Fibroblast of skin of left biceps (primary cell): ENCODE measurements around the gene PTPN18.
A peak's percentile ranks its signal among the peaks of the same experiment; 100 is the strongest.
"Not testable (repeated sequence)": the region's sequence is repeated elsewhere in the genome, so short reads cannot be mapped to it uniquely, and the experiment has no call there.

ENCODE experiments used
- DNase-seq, 2 experiments: peaks; one replicate each; pipeline ENCODE4 v3.0.0-alpha.2; 2013; ENCODE audit warnings: low read depth in 2 of 2

Gene PTPN18

GRCh38 chr2:130355578-130356431 is at the start of gene PTPN18:
TSS of gene PTPN18 (plus strand) at chr2:130356056. CDS start at chr2:130356108, 52 bp downstream.
- DNase-seq: peak in 1 of 2 experiments; percentile 49

- DNase-seq: no peak
These were observed 48.0 kb upstream of the PTPN18 start for GRCh38 chr2:130307850-130308249.

DNA sequence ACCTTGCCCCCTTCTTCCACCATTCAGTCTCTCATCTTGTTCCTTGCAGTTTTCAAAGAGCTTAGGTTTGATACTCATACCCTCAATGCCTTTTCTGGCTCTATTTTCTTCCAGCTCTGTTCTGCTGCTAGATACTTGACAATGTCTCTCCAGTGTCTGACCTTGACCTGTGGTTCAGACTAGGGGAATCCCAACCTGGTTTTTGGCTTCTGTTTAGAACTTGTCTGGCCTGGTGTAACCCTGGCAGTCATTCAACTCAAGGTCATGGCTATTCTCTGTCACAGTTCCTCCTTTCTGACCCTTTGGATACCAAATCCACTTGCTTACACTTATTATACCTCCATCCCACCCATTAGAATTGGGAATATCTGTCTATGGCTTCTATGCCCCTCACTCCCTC is 45.0 kb upstream of the PTPN18 start:
- DNase-seq: no peak

DNA sequence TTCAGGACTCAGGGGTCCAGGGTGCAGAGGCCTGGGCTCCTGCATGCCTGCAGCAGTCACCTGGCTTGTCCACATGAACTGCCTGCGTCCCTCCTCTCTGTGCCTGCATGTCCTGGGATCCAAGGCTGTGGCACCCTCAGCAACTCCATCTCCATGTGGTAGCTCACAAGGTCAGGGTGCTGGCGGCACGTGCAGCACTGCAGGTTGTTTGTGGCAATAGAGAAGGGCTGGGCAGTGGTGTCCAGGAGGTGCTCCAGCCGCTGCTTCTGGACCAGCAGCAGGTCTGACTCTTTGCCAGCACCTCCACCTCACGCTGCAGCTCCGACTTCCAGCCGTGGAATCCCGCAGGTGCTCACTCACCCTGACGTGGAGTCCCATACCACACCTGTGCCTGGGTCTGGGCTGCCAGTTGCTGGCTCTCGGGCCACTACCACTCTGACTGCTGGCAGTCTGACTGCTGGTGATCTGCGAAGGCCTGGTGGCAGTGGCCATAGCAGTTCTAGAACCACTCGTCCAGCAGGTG is 42.0 kb upstream of the PTPN18 start:
- DNase-seq: no peak

DNA sequence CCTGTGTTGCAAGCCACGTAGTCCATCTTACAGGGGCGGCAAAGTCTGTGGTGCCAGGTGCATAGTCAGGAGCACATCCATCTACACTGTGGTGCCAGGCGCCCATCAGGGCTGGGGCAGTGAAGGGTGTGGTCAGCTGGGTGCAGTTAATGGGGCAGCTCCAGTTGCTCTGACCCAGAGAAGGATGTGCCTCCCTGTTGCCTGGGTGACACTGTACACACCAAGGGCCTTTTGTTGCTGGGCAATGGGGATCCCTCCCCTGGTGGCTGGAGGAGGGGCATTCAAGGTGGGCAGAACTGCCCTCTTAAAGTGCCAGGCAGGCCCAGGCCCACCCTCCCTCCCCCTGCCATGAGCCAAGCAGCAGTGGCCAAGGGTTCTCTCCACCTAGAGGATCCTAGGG is 41.5 kb upstream of the PTPN18 start:
- DNase-seq: no peak

- no peak for DNase-seq
These were observed 39.3 kb upstream of the PTPN18 start for GRCh38 chr2:130316596-130316995.

GRCh38 chr2:130318906-130319305 is 37.0 kb upstream of the PTPN18 start:
- no peak for DNase-seq

- DNase-seq: no peak
These were observed 36.3 kb upstream of the PTPN18 start for GRCh38 chr2:130319536-130319935.

DNA sequence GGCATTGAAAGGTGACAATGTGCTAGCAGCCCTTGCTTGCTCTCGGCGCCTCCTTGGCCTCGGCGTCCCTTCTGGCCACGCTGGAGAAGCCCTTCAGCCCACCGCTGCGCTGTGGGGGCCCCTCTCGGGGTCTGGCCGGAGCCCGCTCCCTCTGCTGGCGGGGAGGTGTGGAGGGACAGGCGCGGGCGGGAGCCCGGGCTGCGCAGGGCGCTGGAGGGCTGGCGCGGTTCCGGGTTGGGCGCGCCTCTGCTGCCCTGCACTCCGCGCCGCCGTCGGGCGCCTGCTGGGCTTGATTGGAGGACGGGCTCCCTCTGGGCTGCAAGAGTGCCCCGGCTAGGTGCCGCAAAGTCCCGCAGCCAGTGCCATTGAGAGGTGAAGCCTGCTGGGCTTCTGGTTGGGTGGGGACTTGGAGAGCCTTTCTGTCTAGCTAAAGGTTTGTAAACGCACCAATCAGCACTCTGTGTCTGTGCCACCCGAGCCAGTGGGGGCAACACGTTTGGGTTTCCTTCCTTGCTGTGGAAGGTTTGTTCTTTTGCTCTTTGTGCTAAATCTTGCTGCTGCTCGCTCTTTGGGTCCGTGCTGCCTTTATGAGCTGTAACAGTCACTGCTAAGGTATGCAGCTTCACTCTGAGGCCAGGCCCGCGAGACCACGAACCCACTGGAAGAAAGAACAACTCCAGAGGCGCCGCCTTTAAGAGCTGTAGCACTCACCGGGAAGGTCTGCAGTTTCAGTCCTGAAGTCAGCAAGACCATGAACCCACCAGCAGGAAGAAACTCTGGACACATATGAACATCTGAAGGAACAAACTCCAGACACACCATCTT is 27.9 kb upstream of the PTPN18 start:
- DNase-seq: peak; percentile 21 to 27

- no peak for DNase-seq
These were observed 27.1 kb upstream of the PTPN18 start for GRCh38 chr2:130328710-130329109.

DNA sequence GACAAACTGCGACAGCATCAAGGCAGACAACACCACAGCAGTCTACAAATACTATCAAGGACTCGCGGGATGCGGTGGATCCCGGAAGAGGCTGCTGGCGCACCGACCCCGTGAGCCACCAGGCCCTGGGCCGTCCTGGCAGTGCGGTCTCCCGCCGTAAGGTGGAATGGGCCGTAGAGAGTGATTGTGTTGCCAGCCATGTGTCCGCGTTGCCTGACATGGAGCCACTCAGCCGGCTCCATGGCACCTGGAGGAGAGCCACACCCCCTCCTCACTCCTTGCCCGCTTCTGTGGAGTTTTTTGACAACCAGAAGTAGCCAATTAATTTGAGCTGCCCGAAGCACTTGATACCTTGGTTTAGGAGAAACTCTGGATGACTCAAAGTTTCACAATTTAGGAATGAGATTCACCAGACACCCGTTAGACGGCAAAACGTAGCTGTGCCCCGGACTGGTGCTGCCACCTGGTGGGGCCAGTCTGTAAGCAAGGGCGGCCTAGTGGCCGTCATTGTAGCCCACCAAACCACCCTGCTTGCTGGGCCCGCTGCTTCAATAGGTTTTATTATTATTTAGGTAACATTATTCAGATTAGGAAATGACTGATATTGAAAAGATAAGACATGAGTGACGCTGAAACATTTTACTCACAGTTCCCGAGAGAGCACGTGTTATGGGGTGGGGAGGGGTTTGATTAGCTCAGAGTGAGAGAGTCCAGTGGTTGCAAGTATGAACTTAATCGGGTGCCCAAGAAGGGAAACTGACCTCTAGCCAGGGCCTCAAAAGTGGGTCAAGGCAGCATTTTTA is 23.4 kb upstream of the PTPN18 start:
- DNase-seq: peak; percentile 42 to 50

- DNase-seq: not testable (repeated sequence)
These were observed 22.6 kb upstream of the PTPN18 start for GRCh38 chr2:130333253-130333652.

DNA sequence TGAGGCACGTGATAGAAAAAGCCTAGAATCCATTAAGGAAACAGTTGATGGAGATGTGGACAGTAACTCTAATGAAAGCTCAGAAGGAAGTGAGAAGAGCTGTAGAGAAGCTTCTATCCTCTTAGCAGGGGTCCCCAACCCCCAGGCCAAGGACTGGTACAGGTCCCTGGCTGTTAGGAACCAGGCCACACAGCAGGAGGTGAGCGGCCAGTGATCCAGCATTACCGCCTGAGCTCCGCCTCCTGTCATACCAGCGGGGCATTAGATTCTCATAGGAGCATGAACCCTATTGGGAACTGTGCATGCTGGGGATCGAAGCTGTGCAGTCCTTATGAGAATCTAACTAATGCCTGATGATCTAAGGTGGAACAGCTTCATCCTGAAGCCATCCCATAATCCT is 21.8 kb upstream of the PTPN18 start:
- DNase-seq: no peak

DNA sequence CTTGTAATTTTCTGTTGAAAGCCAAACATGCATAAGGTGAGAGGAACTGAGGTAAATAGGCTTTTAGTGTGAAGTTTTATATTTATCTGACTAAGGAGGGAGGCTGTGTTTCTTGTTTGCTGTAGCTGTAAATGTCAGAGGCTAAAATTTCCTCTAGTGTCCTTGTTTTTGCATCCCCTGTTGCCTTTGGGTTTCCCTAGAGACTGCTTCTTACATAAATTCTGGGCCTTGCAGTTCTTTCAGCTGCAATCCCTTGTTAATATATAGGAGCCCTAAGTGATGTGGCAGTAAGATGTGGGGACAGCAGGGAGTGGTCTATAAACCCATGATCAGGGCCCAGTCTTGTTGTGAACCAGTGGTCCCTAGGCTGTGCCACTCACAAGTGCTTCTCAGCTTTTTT is 20.6 kb upstream of the PTPN18 start:
- DNase-seq: no peak

- no peak for DNase-seq
These were observed 19.5 kb upstream of the PTPN18 start for GRCh38 chr2:130336150-130336876.

DNA sequence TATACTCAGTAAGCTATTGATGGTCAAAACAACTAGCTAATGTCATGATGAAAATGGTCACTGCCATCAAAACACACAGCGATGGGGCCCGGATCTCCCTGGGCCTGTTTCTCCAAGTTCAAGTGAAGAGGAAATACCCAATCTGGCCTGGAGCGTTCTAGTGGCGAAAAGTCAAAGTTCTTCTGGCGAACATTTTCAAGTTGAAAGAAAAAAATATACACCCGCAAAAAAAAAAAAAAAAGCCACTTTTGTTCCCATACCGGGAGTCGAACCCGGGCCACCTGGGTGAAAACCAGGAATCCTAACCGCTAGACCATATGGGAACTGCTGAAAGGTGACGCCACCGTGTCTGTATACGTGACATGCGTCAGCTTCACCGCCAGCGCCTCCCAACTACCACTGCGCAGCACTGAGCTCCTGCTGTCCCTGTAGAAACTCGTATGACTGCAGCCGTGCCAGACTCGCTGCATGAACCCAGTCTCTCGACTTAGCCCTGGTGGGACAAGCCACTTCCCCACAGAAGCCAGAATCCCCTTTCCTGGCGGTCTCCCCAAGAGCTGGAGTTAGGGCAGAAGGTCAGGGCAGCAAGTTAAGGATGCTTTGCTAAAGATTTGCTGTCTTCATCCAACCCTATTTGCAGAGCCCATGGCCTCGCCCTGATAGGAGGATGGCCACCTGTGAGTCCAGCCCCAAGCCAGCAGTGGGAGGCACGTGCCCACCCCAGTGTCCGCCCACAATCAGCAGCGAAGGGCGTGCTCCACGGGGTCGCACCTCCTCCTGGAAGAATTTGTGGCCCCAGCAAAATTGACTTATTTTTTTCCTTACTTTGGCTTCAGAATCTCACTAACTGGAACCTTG is 18.8 kb upstream of the PTPN18 start:
- DNase-seq: peak; percentile 43 to 44

GRCh38 chr2:130337735-130338325 is 18.0 kb upstream of the PTPN18 start:
- DNase-seq: no peak

DNA sequence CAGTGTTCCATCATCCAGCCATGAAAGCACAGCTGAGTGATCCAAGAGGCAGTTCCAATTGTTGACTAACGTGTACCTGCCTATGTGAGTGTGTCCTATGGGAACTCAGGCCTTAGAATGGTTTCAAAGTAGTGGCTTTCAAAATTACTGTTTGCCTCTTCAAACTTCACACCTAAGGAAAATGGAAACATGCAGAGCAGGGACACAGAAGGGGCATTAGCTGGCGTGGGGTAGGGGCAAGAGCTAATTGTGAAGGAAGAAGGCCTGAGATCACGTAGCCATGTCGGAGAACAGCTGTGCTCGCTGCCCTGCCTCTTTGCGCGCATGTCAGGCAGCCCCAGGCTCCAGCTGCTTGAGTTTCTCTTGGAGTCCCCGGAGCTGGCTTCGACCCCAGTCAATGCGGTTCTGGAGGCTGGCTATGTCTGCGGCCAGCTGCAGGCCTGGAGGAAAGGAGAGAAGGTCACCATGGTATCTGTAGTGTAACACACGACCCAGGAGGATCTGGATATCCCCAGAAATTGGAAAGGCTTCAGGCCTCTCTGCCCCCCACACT is 17.0 kb upstream of the PTPN18 start:
- DNase-seq: no peak
